Ovary (tissue), 3 donors: ENCODE measurements around the gene PRDM12.

Experiments used
- CTCF ChIP-seq, 3 donors: fragments of 450-650 bp in 2 of 3; fragments of 200-600 bp in 1 of 3; IDR thresholded peaks; one replicate each; pipeline versions ENCODE4 v1.5.1 to v1.8.0; 2016 to 2022; ENCODE audit warnings: antibody characterized with exemption in 3 of 3, mild to moderate bottlenecking in 1 of 3
- EP300 ChIP-seq: sonication (generic); formaldehyde crosslinking; IDR thresholded peaks from one replicate; pipeline ENCODE4 v1.6.1; 2017; ENCODE audit warnings: antibody characterized with exemption
- POLR2A ChIP-seq: fragments of 450-650 bp; IDR thresholded peaks from one replicate; pipeline ENCODE4 v1.6.1; 2017; ENCODE audit warnings: antibody characterized with exemption, mild to moderate bottlenecking, moderate library complexity
- donor health status: DM: no; HTN: no; CAD: no.

GRCh38 chr9:130712564-130713285 lies 48.3 kb downstream of the PRDM12 start:
- TF ChIP-seq CTCF (IDR thresholded peaks at IDR 0.05) (peak in 2 of 3 donors; percentile 15 to 16), POLR2A (peak; percentile 64), EP300 (no peak)
